ENCODE results near the gene LMO4.

LMO4 gene

DNA sequence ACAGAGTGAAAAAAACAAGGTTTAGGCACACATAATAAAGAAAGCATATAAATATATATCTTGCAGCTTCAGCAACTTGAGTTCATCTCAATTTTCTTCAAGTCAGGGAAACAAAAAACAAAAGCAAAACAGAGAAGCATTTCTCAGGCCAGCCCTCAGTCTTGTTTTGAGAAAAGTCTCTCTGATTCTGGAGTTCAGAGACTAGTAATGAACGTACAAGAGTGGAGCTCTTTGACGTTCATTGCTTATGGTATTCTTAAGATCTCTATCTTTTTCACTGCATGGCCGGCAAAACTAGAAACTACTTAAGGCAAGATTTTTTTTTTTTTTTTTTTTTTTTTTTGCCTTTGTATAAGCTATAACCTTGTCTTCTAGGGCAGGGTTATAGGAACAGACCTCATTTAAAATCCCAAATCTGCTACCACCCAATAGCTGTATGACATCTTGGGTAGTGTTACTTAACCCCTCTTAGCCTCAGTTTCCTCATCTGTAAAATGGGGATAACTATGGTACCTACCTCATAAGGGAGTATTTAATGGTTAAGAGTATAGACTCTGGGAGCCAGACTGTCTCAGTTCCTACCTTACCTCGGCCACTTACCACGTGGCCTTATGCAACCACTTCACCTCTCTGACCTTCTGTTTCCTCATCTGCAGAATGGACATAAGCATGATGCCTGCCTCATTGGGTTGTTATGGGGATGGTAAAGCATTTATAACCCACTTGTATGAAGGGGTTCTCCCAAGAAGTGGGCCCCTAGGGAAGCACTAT is 33.6 kb downstream of the LMO4 start:
- DNase-seq = no peak

DNA sequence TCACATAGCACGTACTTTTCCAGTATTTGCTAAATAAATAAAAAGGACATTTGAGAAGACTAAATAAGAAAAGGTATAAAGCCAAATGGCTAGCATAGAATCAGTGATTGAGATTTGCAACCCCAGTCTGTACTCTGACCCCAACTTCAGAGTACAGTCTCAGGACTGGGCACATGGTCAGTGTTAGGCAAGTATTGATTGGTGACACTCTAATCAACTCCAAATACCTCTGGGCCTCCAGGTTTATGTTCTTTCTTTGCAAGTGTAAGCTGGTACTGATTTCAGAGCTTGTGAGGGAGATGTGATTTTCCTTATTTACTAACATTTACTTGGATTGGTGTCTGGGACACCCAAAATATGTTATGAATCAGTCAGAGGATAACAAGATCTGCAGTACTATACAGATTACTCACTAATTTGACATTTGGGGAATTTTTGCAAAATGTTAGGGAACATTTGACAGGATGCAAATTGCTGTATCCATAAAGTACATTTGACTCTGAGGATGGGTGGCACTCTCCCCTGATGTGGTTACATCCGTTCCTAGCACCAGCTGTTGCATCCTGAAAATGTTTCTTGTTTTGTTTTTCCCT is 34.2 kb downstream of the LMO4 start:
- DNase-seq = no peak

DNA sequence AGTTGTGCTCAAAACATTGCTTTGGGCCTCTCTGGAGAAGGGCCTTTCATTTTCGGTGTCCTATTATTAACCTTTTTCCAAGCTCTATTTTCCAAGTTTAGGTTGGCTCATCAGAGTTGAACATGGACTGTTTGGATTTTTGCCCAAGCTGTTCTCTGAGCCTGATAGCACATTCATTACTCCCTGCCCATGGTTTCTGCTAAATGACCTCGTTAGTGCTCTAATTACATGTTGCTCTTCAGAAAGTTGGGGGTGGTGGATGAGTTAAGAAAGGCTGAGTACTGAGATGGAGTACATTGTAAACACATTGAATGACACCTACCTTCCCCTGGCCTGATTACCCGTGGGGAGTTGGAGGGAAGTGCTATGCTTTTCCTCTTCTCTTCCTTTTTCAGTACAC is 38.9 kb downstream of the LMO4 start:
- no peak for DNase-seq

DNA sequence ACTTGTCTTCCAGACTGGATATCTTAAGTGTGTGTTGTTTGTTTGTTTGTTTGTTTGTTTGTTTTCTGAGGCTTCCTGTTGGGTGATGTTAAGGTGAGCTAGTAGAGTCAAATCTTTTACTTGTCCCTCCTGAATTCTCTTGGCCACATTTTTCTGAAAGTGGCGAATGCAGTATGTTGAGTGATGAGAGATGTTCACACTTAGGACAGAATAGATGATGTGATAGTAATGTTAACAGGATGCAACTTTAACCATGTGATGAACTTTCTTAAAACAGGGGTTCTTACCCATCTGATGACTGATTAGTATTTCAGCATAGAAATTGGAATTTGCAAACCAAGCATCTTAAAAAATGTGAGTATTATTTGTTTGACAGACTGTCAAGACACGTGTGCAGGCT is 40.2 kb downstream of the LMO4 start:
- DNase-seq = no peak

DNA sequence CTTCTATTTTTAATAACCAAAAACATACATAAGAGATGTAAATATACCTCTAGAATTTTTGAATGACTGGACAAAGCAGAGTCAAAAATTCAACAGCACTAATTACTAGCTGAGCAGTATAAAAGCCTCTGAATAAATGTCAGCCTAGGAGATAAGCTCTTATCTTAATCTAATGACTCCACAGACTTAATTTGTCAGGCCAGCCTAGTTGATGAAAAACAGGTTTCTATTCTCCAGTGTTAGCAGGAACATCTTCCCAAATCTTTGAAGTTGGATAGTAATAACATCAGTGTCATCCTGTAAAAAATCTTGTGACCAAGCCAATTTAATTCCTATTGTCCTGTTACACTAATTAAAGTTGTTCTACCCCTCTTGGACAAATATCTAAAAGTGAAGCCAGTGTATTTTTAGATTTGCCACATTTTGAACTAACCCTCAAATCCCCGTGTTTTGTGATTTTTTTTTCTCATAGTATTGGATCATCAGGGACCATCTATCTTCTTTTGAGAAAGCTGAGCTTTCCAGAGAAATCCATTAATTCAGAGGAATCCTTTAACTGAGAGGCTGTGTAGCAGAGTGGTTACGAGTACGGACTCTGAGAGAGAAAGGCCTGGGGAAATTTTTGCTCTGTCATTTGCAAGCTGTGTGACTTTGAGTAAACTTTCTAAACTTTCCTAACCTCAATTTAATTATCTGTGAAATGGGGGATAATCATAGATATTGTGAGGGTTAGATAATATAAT is 41.2 kb downstream of the LMO4 start:
- no peak for DNase-seq

DNA sequence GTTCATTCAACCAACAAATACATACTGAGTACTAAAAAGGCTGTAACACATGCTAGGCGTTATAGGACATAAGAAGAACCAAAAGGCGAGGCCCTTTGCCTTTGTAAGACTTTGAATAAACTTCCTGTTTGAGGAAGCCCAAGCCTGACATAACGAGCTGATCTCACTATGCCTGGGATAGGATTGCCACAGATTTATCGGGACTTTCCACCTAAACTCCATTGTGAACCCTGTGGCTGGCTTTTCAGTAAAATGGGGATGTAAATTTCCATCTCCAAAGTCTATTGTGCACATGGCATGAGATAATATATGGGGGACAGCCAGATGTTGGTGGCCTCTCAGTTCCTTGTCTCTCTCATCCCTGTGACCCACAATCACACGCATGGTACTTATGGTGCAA is 41.9 kb downstream of the LMO4 start:
- DNase-seq = no peak

DNA sequence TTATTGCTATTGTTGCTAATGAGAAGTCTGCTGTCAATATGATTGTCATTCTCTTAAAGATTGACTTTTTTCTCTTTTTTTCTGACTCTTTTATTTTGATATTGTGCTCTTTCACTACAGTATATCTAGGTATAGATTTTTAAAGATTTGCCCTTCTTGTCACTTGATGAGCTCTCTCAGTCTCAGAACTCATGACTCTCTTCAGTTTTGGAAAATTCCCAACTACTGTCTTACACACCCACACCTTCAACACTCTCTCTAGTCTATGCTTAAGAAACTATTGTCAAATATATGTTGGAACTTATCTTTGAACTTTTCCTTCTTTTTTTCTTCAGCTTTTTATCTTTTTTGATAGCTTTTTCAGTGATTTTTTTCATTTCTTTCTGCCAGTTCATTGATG is 50.6 kb downstream of the LMO4 start:
- no peak for DNase-seq

DNA sequence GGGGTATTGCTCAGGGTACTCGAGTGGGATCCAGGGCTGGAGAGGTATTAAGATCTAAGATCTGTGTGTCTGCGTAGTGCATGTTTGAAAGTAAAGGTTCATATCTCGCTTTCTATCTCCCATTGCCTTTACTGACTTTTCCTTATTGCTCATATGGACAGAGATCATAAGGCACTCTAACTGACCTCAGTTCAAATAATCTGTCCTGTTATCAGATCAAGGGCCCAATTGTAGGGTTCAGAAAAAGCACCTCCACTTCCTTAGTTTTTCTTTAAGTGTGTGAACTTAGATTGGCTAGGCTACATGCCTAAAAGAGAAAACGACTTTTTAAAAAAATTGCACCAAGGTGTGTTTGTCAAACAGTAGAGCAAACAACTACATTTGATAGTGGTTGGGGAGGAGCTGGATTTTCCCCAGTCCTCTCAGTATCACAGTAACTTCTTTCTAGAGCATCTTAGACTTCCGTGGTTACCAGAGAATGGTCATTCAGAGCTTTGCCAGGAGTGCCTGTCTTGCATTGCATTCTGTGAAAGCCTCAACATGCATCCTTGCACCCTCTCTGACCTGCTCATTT is 57.6 kb downstream of the LMO4 start:
- DNase-seq = no peak

DNA sequence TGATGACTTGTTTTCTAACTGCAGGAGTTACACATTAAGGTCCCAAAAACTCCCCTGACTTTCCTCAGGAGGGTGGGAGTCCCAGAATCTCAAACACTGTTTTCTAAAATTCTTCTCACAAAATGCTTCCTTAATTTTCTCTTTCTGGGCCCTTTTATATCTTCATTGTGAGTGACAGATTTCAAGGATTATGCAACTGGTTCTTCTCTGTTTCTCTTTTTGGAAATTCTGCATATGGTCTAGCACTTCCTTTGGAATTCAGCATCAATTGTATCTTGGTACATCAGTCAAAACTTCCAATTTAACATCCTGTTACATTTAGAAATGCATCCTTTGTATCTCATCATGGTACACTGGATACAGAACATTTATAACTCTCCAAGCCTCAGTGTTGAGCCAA is 59.7 kb downstream of the LMO4 start:
- no peak for DNase-seq

DNA sequence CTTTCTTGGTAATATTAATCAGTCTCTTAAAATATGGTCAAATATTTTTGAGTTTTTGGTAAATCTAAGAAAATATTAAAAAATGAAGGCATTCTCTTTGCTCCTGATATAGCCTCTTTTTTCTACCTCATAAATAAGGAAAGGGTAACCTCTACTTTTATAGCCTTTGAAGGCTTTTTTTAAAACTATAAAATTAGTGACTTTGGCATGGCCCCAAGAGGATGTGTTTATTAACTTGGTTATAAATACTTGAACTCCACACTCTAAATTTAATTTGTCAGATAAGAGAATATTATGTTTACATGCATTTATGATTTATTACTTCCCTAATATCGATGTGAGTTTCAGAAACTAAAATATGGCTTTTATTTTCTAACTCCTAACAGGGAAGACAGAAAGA is 60.3 kb downstream of the LMO4 start:
- no peak for DNase-seq

DNA sequence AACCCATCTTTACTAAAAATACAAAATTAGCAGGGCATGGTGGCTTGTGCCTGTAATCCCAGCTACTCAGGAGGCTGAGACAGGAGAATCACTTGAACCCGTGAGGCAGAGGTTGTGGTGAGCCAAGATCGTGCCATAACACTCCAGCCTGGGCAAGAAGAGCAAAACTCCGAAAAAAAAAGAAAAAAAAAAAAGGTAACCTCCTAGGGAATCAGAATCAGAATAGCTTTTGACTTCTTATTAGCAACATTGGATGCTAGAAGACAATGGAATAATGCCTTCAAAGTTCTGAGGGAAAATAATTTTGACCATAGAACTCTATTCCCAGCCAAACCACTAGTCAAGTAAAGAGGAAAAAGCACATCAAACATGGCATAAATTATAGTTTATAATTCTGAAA is 60.9 kb downstream of the LMO4 start:
- no peak for DNase-seq

DNA sequence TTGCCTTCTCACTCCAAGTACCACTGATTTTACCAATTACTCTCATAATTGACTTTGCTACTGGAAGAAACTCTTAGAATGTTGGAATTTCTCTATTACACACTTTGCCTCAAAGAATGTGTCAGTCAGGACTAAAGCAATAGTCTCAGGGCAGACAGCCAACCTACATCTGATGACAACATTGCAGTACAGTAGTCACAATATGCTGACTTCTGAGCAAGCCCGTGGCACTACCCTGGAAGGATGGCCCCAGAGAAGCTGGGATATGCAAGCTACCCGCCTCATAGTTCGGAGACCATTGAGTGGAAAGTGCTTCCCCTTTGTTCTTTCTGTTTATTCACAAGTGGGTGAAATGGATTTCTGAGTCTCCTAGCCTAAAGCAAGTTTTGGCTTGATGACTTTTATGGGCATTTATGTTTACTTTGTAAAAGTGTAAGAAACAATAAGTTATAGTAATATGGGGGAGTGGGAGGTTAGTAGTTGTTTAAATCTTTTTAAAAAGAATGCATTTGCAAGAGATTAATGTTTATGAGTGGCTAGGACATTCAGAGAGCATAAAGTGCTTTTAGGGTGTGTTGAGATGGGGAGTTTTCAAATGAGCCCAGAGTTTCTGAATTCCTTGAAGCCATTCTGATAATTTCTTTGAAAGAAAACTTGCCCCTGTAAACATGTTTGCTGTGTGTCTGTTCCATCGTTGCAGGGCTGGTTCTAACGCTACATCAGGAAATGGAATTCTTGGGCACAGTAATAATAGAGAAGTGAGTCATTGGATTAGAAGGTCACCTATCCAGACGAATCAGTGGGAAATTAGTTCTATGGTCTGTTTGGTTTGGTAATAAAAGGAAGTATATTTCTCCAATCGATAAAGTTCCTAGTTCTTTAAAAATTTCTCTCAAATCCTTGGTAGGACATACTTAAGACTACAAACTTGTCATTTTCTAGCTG is 63.8 kb downstream of the LMO4 start:
- no peak for DNase-seq

DNA sequence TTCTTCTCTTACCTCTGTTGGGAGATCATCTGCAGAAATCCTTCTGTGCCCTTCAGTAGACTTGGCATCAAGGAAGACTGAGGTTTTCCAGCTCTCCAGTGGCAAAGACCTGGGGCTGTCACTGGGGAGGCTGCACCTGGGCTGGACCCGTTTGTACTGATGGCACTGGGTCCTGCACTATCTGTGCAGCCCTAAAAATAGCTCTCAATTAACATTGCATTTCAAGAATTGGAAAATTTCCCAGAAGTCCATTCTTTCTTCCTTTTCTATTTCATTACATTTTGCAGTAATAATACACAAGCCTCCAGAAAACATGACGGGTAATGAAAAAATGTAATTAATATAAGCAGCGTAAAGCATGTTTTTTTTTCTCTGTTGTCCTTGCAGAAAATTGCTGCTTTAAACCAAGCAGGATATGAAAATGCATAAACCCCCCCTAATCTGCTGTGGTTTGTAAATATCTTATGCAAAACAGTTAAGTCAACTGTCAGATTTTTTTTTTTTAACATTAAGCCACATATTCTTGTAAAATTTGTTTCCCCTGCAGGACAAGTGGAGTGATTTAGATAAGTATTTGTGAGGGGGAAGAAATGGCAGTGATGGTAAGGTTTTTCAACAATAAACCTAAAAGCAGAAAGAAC is 64.9 kb downstream of the LMO4 start:
- DNase-seq = no peak

DNA sequence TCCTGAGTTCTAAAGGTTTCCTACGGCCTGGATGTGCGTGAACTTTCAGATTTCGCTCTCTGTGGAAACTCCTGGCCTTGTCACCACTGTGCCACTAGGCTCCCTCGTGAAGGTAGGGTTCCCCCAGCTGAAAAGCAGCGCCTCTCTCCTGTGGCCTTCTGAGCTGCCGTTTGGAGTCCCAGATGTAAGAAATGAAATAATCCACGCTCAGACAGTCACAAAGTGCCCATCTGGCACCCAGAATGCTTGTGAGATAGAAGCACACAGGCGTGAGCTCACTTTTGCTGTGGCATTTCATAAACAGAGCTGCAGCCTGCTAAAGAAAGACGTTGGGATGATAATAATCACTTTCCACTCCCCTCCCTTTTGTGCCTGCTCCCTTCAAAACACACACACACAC is 65.8 kb downstream of the LMO4 start:
- no peak for DNase-seq

DNA sequence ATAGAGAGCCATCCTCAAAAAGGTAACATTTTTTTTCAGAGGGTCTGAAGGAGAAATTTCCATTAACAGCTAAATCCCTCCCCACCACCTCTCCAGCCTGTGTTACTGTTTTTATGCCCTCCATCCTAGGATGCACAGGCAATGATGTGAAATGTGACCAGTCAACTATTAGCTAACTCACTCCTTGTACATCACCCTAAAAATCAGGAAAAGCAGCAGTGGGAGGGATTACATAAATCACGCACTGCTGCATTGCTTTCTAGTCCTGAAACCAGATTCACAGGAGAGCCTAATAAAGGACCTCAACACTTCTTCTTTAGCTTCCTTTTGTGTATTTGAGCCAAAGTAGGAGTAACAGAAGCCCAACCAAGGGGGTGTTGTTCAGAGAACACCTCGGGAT is 66.3 kb downstream of the LMO4 start:
- DNase-seq = no peak

All from activated CD4-positive, alpha-beta T cell treated with anti-CD3 and anti-CD28 coated beads, Interleukin-2, amount 50 U/mL, for 1 hour (primary cell).